Parathyroid adenoma (tissue), 2 donors: ENCODE data around the gene SIRPB2.

Experiments
- H2AFZ ChIP-seq: fragments of 300-600 bp; sonication (generic); one replicate; pipeline ENCODE4 v1.7.0; 2017; ENCODE audit warnings: antibody characterized with exemption, mild to moderate bottlenecking
- H3K27ac ChIP-seq: fragments of 300-600 bp; sonication (generic); one replicate; pipeline ENCODE4 v1.7.0; 2017
- H3K27me3 ChIP-seq: fragments of 300-600 bp; sonication (generic); one replicate; pipeline ENCODE4 v1.7.0; 2017; ENCODE audit warnings: low read length; ENCODE audit not compliant: control insufficient read depth, insufficient read depth
- H3K36me3 ChIP-seq: fragments of 300-600 bp; sonication (generic); one replicate; pipeline ENCODE4 v1.7.0; 2017; ENCODE audit warnings: low read length; ENCODE audit not compliant: control insufficient read depth, insufficient read depth
- H3K4me1 ChIP-seq: fragments of 300-600 bp; sonication (generic); one replicate; pipeline ENCODE4 v1.7.0; 2017; ENCODE audit warnings: control low read depth
- H3K4me2 ChIP-seq: fragments of 300-600 bp; sonication (generic); one replicate; pipeline ENCODE4 v1.7.0; 2017; ENCODE audit warnings: low read length
- H3K4me3 ChIP-seq: fragments of 300-600 bp; sonication (generic); one replicate; pipeline ENCODE4 v1.7.0; 2017; ENCODE audit warnings: low read depth, low read length
- H3K79me2 ChIP-seq: fragments of 300-600 bp; sonication (generic); one replicate; pipeline ENCODE4 v1.7.0; 2017; ENCODE audit warnings: control low read depth
- H3K9ac ChIP-seq: fragments of 300-600 bp; sonication (generic); one replicate; pipeline ENCODE4 v1.7.0; 2017; ENCODE audit warnings: mild to moderate bottlenecking
- H3K9me3 ChIP-seq: fragments of 300-600 bp; sonication (generic); one replicate; pipeline ENCODE4 v1.7.0; 2017; ENCODE audit warnings: low read length; ENCODE audit not compliant: control insufficient read depth
- TF ChIP-seq, protein P1 (sequence below): fragments of 300-600 bp; sonication (generic); IDR thresholded peaks from one replicate; pipeline ENCODE4 v1.7.0; 2017; ENCODE audit warnings: antibody characterized with exemption, mild to moderate bottlenecking
- donor health status: primary hyperparathyroidism.

Gene SIRPB2

DNA sequence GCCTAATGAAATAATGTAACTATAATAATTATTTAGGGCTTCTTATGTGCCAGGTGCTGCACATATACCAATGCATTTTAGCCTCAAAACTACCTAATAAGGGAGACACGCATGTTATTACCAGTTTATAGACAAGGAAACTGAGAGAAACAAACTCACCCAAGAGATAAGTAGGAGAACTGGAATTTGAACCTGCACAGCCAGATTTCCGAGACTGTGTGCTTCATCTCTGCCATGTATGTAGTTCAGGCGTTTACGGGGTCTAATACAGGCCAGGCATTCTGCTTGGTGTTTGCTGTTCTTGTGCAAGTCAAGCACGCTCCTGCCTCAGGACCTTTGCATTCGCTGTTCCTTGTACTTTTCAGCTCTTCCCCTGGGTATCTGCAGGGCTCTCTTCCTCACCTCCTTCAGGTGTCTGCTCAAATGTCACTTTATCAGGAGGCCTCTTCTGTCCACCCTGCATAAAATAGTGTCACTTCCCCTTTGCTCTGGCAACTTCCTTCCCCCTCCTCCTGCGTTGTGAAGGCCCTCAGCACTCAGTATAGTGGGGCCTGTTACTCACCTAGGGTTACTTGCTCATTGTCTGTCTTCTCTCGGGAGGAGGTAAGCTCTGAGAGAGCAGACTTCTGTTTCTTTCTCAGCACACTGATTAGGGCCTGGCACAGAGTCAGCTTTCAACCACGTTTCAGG, 18.5 kb downstream of the SIRPB2 start:
- H3K9ac ChIP-seq: no peak overlapping the region
- TF ChIP-seq, protein P1, sequence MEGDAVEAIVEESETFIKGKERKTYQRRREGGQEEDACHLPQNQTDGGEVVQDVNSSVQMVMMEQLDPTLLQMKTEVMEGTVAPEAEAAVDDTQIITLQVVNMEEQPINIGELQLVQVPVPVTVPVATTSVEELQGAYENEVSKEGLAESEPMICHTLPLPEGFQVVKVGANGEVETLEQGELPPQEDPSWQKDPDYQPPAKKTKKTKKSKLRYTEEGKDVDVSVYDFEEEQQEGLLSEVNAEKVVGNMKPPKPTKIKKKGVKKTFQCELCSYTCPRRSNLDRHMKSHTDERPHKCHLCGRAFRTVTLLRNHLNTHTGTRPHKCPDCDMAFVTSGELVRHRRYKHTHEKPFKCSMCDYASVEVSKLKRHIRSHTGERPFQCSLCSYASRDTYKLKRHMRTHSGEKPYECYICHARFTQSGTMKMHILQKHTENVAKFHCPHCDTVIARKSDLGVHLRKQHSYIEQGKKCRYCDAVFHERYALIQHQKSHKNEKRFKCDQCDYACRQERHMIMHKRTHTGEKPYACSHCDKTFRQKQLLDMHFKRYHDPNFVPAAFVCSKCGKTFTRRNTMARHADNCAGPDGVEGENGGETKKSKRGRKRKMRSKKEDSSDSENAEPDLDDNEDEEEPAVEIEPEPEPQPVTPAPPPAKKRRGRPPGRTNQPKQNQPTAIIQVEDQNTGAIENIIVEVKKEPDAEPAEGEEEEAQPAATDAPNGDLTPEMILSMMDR: no peak
- H3K4me2 ChIP-seq: no peak overlapping the region
- no peak overlapping the region for H3K4me3 ChIP-seq
- no peak overlapping the region for H3K27ac ChIP-seq
- no peaks in the 10 kb centered on the region for H3K9me3 ChIP-seq
- no peaks in the 10 kb centered on the region for H3K36me3 ChIP-seq
- no peak overlapping the region for H2AFZ ChIP-seq
- no peaks in the 10 kb centered on the region for H3K27me3 ChIP-seq
- H3K4me1 ChIP-seq: no peaks in the 10 kb centered on the region
- no peaks in the 10 kb centered on the region for H3K79me2 ChIP-seq

DNA sequence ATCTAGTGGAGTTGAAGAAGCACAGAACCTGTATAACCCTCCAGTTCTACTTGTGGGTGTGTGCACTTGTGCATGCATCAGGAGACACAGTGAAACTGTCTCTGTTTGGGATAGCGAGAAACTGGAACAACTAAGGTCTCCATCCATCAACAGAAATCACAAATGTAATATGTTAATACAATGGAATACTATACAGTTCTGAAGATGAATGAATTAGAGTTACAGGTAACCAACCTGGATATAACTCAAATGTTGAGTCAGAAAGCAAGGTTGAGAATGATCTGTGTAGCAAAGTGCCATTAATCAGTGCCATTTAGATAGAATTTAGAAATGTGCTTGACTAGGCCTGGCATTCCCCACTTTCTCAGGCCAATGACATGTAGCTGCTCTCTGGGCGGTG, 20.0 kb downstream of the SIRPB2 start:
- H3K9me3 ChIP-seq: no peaks in the 10 kb centered on the region
- H3K4me1 ChIP-seq: peaks cover 3% of the 10 kb centered on the region
- no peaks in the 10 kb centered on the region for H3K27me3 ChIP-seq
- no peak overlapping the region for H3K4me2 ChIP-seq
- no peak overlapping the region for H3K4me3 ChIP-seq
- H3K9ac ChIP-seq: no peak overlapping the region
- no peaks in the 10 kb centered on the region for H3K79me2 ChIP-seq
- H2AFZ ChIP-seq: no peak overlapping the region
- no peaks in the 10 kb centered on the region for H3K36me3 ChIP-seq
- TF ChIP-seq, protein P1: no peak
- H3K27ac ChIP-seq: no peak overlapping the region

DNA sequence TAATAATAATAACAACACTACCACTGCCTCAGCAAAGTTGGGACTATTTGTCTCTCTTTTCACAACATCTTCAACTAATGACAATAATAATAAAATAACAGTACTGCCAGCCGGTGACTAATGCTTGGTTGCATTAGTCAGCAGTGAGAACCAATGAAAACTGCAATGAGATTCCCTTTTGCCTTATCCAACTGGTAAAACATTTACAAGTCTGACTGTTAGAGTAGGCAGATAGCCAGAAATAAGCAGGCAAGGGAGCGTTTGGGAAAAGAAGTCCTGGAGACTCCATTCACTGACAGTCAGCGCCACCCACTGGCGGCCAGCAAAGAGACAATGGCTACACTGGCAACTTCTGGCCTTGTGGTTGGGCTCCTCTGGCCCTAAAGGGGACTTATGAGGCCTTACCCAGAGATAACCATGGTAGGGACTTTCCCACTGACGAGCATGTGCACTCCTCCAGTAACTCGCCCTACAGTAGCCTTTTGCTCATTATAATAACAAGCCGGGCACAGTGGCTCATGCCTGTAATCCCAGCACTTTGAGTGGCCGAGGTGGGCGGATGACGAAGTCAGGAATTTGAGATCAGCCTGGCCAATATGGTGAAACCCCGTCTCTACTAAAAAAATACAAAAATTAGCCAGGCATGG, 21.2 kb downstream of the SIRPB2 start:
- Histone ChIP-seq H3K27me3 (no peaks in the 10 kb centered on the region), H3K4me2 (no peak overlapping the region), H3K36me3 (no peaks in the 10 kb centered on the region), H3K9me3 (no peaks in the 10 kb centered on the region), H2AFZ (peak overlapping the region; percentile 22), H3K79me2 (peaks cover 11% of the 10 kb centered on the region), H3K4me1 (peaks cover 13% of the 10 kb centered on the region), H3K27ac (no peak overlapping the region), H3K9ac (no peak overlapping the region), H3K4me3 (no peak overlapping the region)
- TF ChIP-seq, protein P1: peak; percentile 26

DNA sequence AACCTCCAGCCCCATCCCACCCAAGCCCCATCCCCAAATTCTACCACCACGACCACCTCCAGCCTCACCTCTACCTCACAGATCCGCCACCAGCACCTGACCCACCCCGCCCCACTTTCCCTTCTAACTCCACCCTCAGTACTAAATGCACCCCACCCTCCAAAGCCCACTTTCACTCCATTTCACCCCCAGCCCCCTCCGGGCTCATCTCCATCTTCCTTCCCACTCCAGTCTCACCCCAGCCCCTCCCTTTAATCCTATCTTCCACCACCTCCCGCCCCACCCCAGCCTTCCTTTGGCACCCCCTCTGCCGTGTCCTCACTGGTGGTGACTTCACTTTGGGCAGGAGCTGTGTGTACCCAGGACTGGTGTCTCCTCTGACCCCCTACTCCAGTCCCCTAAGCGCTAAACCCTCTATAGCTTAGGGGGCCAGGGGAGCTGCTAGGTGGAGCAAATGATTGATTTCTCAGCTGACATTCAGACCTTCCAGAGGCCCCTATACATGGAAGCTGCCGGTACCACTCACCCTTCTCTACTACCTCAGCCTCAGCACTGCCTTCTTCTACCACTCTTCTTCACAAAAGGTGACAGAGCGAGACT, 21.8 kb downstream of the SIRPB2 start:
- no peak overlapping the region for H3K4me2 ChIP-seq
- no peaks in the 10 kb centered on the region for H3K27me3 ChIP-seq
- no peaks in the 10 kb centered on the region for H3K36me3 ChIP-seq
- peaks cover 13% of the 10 kb centered on the region for H3K4me1 ChIP-seq
- H3K9me3 ChIP-seq: no peaks in the 10 kb centered on the region
- peaks cover 18% of the 10 kb centered on the region for H3K79me2 ChIP-seq
- H3K27ac ChIP-seq: no peak overlapping the region
- no peak overlapping the region for H3K4me3 ChIP-seq
- TF ChIP-seq, protein P1: no peak
- H3K9ac ChIP-seq: no peak overlapping the region
- no peak overlapping the region for H2AFZ ChIP-seq
